SK-N-SH treated with all-trans-retinoic acid at 6 μM for 48 hours (cell line): Measurements from ENCODE around the gene MTFP1.
"Not testable (repeated sequence)": the region's sequence is repeated elsewhere in the genome, so short reads cannot be mapped to it uniquely, and the experiment has no call there.

Experiments used
- ATAC-seq: fragments of 200-7000 bp; cut with Tn5 transposase; 3 replicates; pipeline ENCODE4 v1.9.1; 2020; ENCODE audit warnings: mild to moderate bottlenecking, moderate library complexity
- ARNTL ChIP-seq: fragments of 450-650 bp; formaldehyde crosslinking; IDR thresholded peaks from 2 replicates; pipeline ENCODE4 v1.5.0; 2020; ENCODE audit warnings: low read depth, mild to moderate bottlenecking, moderate library complexity, borderline replicate concordance
- BACH2 ChIP-seq: fragments of 250-450 bp; sonication (Bioruptor Pico); IDR thresholded peaks from 2 replicates; pipeline ENCODE4 v1.9.0; 2021; ENCODE audit warnings: mild to moderate bottlenecking, borderline replicate concordance
- CSDC2 ChIP-seq: fragments of 250-450 bp; sonication (Bioruptor Pico); IDR thresholded peaks from 2 replicates; pipeline ENCODE4 v1.5.0; 2020; ENCODE audit warnings: mild to moderate bottlenecking, moderate library complexity
- ESRRG ChIP-seq: fragments of 250-450 bp; sonication (Bioruptor Pico); IDR thresholded peaks from 2 replicates; pipeline ENCODE4 v1.6.1; 2021; ENCODE audit warnings: mild to moderate bottlenecking
- GLIS3 ChIP-seq: fragments of 250-450 bp; sonication (Bioruptor Pico); IDR thresholded peaks from 2 replicates; pipeline ENCODE4 v1.5.0; 2020; ENCODE audit warnings: mild to moderate bottlenecking, moderate library complexity
- ISL1 ChIP-seq: fragments of 250-450 bp; sonication (Bioruptor Pico); IDR thresholded peaks from 2 replicates; pipeline ENCODE4 v2.1.2; 2022; ENCODE audit warnings: mild to moderate bottlenecking, moderate library complexity
- OSR1 ChIP-seq: fragments of 250-450 bp; sonication (Bioruptor Pico); IDR thresholded peaks from 2 replicates; pipeline ENCODE4 v1.8.0; 2022; ENCODE audit warnings: moderate library complexity, mild to moderate bottlenecking, inconsistent platforms
- PATZ1 ChIP-seq: fragments of 250-450 bp; sonication (Bioruptor Pico); IDR thresholded peaks from 2 replicates; pipeline ENCODE4 v1.8.0; 2020; ENCODE audit warnings: mild to moderate bottlenecking, moderate library complexity, borderline replicate concordance
- PPARA ChIP-seq: fragments of 250-450 bp; sonication (Bioruptor Pico); IDR thresholded peaks from 2 replicates; pipeline ENCODE4 v1.5.0; 2020; ENCODE audit warnings: mild to moderate bottlenecking, borderline replicate concordance
- RARB ChIP-seq: fragments of 250-450 bp; sonication (Bioruptor Pico); IDR thresholded peaks from 2 replicates; pipeline ENCODE4 v1.8.0; 2021; ENCODE audit warnings: mild to moderate bottlenecking, moderate library complexity
- SNAI2 ChIP-seq: fragments of 250-450 bp; sonication (Bioruptor Pico); IDR thresholded peaks from 2 replicates; pipeline ENCODE4 v1.5.0; 2020; ENCODE audit warnings: mild to moderate bottlenecking, moderate library complexity
- TCF4 ChIP-seq: fragments of 250-450 bp; sonication (Bioruptor Pico); IDR thresholded peaks from 2 replicates; pipeline ENCODE4 v1.8.0; 2021; ENCODE audit warnings: mild to moderate bottlenecking, moderate library complexity, borderline replicate concordance
- TOX ChIP-seq: fragments of 250-450 bp; sonication (Bioruptor Pico); IDR thresholded peaks from 2 replicates; pipeline ENCODE4 v1.8.0; 2021; ENCODE audit warnings: mild to moderate bottlenecking, moderate library complexity, borderline replicate concordance
- ZC3H10 ChIP-seq: fragments of 250-450 bp; sonication (Bioruptor Pico); IDR thresholded peaks from 2 replicates; pipeline ENCODE4 v1.5.1; 2021; ENCODE audit warnings: mild to moderate bottlenecking, moderate library complexity
- ZFP3 ChIP-seq: fragments of 250-450 bp; sonication (Bioruptor Pico); IDR thresholded peaks from 2 replicates; pipeline ENCODE4 v1.5.0; 2020; ENCODE audit warnings: mild to moderate bottlenecking, moderate library complexity
- ZFP30 ChIP-seq: fragments of 450-650 bp; formaldehyde crosslinking; IDR thresholded peaks from 2 replicates; pipeline ENCODE4 v1.5.0; 2022; ENCODE audit warnings: mild to moderate bottlenecking, moderate library complexity
- ZNF565 ChIP-seq: fragments of 450-650 bp; formaldehyde crosslinking; conservative IDR thresholded peaks from 2 replicates; pipeline ENCODE4 v1.5.0; 2020; ENCODE audit warnings: low read depth, mild to moderate bottlenecking, moderate library complexity
- ZNF70 ChIP-seq: fragments of 450-650 bp; formaldehyde crosslinking; IDR thresholded peaks from 2 replicates; pipeline ENCODE4 v1.5.0; 2020; ENCODE audit warnings: mild to moderate bottlenecking, moderate library complexity
- ZNF8 ChIP-seq: fragments of 450-650 bp; formaldehyde crosslinking; IDR thresholded peaks from 2 replicates; pipeline ENCODE4 v1.5.0; 2020; ENCODE audit warnings: mild to moderate bottlenecking, moderate library complexity
- TF ChIP-seq, protein P1 (sequence below): fragments of 250-450 bp; sonication (Bioruptor Pico); IDR thresholded peaks from 2 replicates; pipeline ENCODE4 v1.8.0; 2021; ENCODE audit warnings: low read depth, mild to moderate bottlenecking, moderate library complexity, borderline replicate concordance
- TF ChIP-seq, protein P2 (sequence below): fragments of 250-450 bp; sonication (Bioruptor Pico); IDR thresholded peaks from 2 replicates; pipeline ENCODE4 v1.5.0; 2020; ENCODE audit warnings: mild to moderate bottlenecking, moderate library complexity
- TF ChIP-seq, protein P3 (sequence below): fragments of 250-450 bp; sonication (Bioruptor Pico); IDR thresholded peaks from 2 replicates; pipeline ENCODE4 v1.5.1; 2021; ENCODE audit warnings: mild to moderate bottlenecking, moderate library complexity

Gene MTFP1

DNA sequence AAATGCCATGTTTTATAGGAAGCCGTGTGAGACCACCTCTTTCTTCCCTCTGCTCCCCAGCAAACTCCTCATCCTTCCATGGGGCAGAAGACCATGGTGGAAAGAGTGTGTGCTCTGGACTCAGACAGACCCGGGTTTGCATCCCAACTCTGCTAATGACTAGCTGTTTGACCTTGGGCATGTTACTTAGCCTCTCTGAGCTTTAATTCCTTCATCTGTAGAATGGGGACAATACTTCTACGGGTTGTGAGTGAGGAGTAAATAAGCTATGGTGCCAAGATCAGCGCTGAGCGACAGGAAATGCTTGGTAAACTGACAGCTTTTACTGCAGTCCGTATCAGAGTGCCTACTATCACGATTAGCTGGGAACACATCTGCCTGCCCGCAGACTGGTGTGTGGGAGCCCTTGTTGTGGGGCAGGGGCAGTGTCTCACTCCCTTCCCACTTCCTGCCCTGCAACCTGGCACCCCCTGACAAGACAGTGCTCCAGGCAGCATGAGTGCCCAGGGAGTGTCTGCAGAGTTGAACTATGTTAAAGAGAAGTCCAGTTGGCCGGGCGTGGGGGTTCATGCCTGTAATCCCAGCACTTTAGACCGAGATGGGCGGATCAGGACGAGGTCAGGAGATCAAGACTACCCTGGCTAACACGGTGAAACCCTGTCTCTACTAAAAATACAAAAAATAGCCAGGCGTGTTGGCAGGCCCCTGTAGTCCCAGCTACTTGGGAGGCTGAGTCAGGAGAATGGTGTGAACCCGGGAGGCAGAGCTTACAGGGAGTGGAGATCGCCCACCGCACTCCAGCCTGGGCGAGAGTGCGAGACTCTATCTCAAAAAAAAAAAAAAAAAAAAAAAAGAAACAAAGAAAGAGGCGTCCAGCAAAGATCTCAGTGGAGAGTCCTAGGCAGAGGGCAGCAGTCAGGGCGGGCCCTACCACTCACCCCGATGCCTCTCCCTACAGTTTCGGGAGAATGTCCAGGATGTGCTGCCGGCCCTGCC, 26.6 kb upstream of the MTFP1 start:
- ATAC-seq, result no peak
- TF ChIP-seq ZFP3 (CRISPR knock-in tag) (no peak), ISL1 (no peak), CSDC2 (no peak), OSR1 (no peak), GLIS3 (CRISPR knock-in tag) (no peak), TOX (CRISPR knock-in tag) (no peak)
- TF ChIP-seq, protein P1, sequence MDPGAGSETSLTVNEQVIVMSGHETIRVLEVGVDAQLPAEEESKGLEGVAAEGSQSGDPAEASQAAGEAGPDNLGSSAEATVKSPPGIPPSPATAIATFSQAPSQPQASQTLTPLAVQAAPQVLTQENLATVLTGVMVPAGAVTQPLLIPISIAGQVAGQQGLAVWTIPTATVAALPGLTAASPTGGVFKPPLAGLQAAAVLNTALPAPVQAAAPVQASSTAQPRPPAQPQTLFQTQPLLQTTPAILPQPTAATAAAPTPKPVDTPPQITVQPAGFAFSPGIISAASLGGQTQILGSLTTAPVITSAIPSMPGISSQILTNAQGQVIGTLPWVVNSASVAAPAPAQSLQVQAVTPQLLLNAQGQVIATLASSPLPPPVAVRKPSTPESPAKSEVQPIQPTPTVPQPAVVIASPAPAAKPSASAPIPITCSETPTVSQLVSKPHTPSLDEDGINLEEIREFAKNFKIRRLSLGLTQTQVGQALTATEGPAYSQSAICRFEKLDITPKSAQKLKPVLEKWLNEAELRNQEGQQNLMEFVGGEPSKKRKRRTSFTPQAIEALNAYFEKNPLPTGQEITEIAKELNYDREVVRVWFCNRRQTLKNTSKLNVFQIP (CRISPR knock-in tag), result no peak

GRCh38 chr22:30399718-30400117, 25.9 kb upstream of the MTFP1 start:
- ATAC-seq, result no peak
- no peak for TF ChIP-seq ZNF70 (CRISPR knock-in tag)
- TF ChIP-seq, protein P1 (CRISPR knock-in tag), result no peak
- no peak for TF ChIP-seq PATZ1 (CRISPR knock-in tag)
- no peak for TF ChIP-seq OSR1
- TF ChIP-seq CSDC2, result no peak
- no peak for TF ChIP-seq ISL1
- TF ChIP-seq, protein P2, sequence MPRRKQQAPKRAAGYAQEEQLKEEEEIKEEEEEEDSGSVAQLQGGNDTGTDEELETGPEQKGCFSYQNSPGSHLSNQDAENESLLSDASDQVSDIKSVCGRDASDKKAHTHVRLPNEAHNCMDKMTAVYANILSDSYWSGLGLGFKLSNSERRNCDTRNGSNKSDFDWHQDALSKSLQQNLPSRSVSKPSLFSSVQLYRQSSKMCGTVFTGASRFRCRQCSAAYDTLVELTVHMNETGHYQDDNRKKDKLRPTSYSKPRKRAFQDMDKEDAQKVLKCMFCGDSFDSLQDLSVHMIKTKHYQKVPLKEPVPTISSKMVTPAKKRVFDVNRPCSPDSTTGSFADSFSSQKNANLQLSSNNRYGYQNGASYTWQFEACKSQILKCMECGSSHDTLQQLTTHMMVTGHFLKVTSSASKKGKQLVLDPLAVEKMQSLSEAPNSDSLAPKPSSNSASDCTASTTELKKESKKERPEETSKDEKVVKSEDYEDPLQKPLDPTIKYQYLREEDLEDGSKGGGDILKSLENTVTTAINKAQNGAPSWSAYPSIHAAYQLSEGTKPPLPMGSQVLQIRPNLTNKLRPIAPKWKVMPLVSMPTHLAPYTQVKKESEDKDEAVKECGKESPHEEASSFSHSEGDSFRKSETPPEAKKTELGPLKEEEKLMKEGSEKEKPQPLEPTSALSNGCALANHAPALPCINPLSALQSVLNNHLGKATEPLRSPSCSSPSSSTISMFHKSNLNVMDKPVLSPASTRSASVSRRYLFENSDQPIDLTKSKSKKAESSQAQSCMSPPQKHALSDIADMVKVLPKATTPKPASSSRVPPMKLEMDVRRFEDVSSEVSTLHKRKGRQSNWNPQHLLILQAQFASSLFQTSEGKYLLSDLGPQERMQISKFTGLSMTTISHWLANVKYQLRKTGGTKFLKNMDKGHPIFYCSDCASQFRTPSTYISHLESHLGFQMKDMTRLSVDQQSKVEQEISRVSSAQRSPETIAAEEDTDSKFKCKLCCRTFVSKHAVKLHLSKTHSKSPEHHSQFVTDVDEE (CRISPR knock-in tag), result no peak

DNA sequence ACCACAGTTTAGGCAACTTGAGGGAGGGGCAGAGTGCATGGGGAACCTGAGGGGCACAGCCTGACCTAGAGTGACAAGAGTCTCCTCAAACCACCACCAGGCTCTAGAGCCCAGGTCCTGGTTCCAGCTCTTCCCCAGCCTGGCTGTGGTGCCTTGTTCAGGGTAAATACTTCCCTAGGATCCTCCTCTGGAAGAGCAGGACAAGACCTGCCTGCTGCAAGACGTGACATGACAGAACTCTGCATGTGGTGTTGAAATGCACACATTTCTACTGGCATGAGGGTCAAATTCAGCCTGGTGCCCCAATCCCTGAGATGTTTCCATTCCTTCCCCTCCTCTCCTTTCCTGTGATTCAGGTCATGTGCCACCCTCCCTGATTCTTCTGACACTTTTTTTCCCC, 25.4 kb upstream of the MTFP1 start:
- TF ChIP-seq, protein P3, sequence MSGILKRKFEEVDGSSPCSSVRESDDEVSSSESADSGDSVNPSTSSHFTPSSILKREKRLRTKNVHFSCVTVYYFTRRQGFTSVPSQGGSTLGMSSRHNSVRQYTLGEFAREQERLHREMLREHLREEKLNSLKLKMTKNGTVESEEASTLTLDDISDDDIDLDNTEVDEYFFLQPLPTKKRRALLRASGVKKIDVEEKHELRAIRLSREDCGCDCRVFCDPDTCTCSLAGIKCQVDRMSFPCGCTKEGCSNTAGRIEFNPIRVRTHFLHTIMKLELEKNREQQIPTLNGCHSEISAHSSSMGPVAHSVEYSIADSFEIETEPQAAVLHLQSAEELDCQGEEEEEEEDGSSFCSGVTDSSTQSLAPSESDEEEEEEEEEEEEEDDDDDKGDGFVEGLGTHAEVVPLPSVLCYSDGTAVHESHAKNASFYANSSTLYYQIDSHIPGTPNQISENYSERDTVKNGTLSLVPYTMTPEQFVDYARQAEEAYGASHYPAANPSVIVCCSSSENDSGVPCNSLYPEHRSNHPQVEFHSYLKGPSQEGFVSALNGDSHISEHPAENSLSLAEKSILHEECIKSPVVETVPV (CRISPR knock-in tag), result no peak
- TF ChIP-seq, protein P1 (CRISPR knock-in tag), result no peak
- no peak for TF ChIP-seq ESRRG
- TF ChIP-seq RARB (CRISPR knock-in tag), result no peak
- no peak for TF ChIP-seq SNAI2
- TF ChIP-seq ZC3H10 (CRISPR knock-in tag), result no peak
- no peak for TF ChIP-seq TOX (CRISPR knock-in tag)
- no peak for TF ChIP-seq ZNF8 (CRISPR knock-in tag)
- no peak for TF ChIP-seq OSR1
- TF ChIP-seq ZFP30 (CRISPR knock-in tag), result no peak
- no peak for TF ChIP-seq ISL1
- no peak for TF ChIP-seq BACH2 (CRISPR knock-in tag)
- no peak for TF ChIP-seq TCF4
- TF ChIP-seq, protein P2 (CRISPR knock-in tag), result no peak
- no peak for TF ChIP-seq ZNF70 (CRISPR knock-in tag)
- no peak for TF ChIP-seq ARNTL
- no peak for TF ChIP-seq ZNF565 (CRISPR knock-in tag)
- TF ChIP-seq PPARA, result no peak
- no peak for ATAC-seq

- not testable (repeated sequence) for ATAC-seq
Observed at GRCh38 chr22:30401024-30401423, 24.5 kb upstream of the MTFP1 start.
